Activated naive CD4-positive, alpha-beta T cell treated with anti-CD3 and anti-CD28 coated beads for 36 hours (primary cell): Measurements from ENCODE around the gene SLC25A33. TPM values are rescaled to one million over a fixed set of nuclear protein-coding genes. Genes with fewer than 3 reads are reported as not detected.

Experiments
- CTCF ChIA-PET: fragments of 350-600 bp; sonication (Branson Sonifier 250); formaldehyde crosslinking; loops from one replicate; lab custom pipeline; 2021; ENCODE audit warnings: antibody characterized with exemption; lab: Charles Lee
- DNase-seq: peaks from one replicate; pipeline ENCODE4 v3.0.0-alpha.2; 2020
- H3K27ac Mint-ChIP-seq: one replicate; pipeline ENCODE4 v1.8.0; 2021; ENCODE audit warnings: mild to moderate bottlenecking, mixed read lengths
- H3K27me3 Mint-ChIP-seq: one replicate; pipeline ENCODE4 v1.8.0; 2021; ENCODE audit warnings: low read depth, mixed read lengths
- H3K36me3 Mint-ChIP-seq: one replicate; pipeline ENCODE4 v1.8.0; 2021; ENCODE audit warnings: low read depth, mixed read lengths
- H3K4me1 Mint-ChIP-seq: one replicate; pipeline ENCODE4 v1.8.0; 2021; ENCODE audit warnings: low read depth, mixed read lengths
- H3K4me3 Mint-ChIP-seq: one replicate; pipeline ENCODE4 v1.8.0; 2021; ENCODE audit warnings: mild to moderate bottlenecking, moderate library complexity, mixed read lengths
- H3K9me3 Mint-ChIP-seq: one replicate; pipeline ENCODE4 v1.8.0; 2021; ENCODE audit warnings: mixed read lengths
- intact Hi-C: fragments of 100-400 bp; cut with micrococcal nuclease; formaldehyde crosslinking; loops from one replicate; pipeline ENCODE4 v1.15.1; 2023
- total RNA-seq, 2 experiments: library from RNA; stranded (reverse); gene quantifications; one replicate each; pipeline ENCODE4 v1.2.3, GENCODE V29; 2021

The SLC25A33 gene
- total RNA-seq, 2 experiments from 2014 or later = 4.7 to 5.2 TPM

GRCh38 chr1:9591669-9592509 lies 52.6 kb downstream of the SLC25A33 start:
- peaks cover 39% of the 10 kb centered on the region for H3K4me1 Mint-ChIP-seq
- H3K36me3 Mint-ChIP-seq = peaks cover 2% of the 10 kb centered on the region
- no peak overlapping the region for H3K27ac Mint-ChIP-seq
- H3K27me3 Mint-ChIP-seq = no peaks in the 10 kb centered on the region
- CTCF ChIA-PET = interaction anchor here (0.9 to 1.0 kb wide), 2 partner anchors 23 to 24 kb away, joined by 3 to 4 read pairs; no protein-coding TSS in a partner anchor
- no peak overlapping the region for H3K4me3 Mint-ChIP-seq
- DNase-seq = no peak
- intact Hi-C loops = no loop called here
- no peaks in the 10 kb centered on the region for H3K9me3 Mint-ChIP-seq

- CTCF ChIA-PET = interaction anchor here (0.6 to 1.0 kb wide), 2 partner anchors 23 to 76 kb away, joined by 3 to 6 read pairs; no protein-coding TSS in a partner anchor
- no peak for DNase-seq
- H3K4me3 Mint-ChIP-seq = no peak overlapping the region
- H3K36me3 Mint-ChIP-seq = peaks cover 3% of the 10 kb centered on the region
- H3K27me3 Mint-ChIP-seq = no peaks in the 10 kb centered on the region
- no peak overlapping the region for H3K27ac Mint-ChIP-seq
- peaks cover 39% of the 10 kb centered on the region for H3K4me1 Mint-ChIP-seq
- no peaks in the 10 kb centered on the region for H3K9me3 Mint-ChIP-seq
- intact Hi-C loops = no loop called here
These were observed 53.3 kb downstream of the SLC25A33 start for GRCh38 chr1:9592510-9593075.

GRCh38 chr1:9593147-9593491 lies 53.9 kb downstream of the SLC25A33 start:
- Mint-ChIP-seq H3K4me3 (no peak overlapping the region), H3K9me3 (no peaks in the 10 kb centered on the region), H3K4me1 (peaks cover 38% of the 10 kb centered on the region), H3K27ac (no peak overlapping the region), H3K36me3 (peaks cover 3% of the 10 kb centered on the region), H3K27me3 (no peaks in the 10 kb centered on the region)
- DNase-seq = no peak
- intact Hi-C loops = no loop called here
- CTCF ChIA-PET = interaction anchor here (0.6 kb wide), 1 partner anchor 76 kb away, joined by 6 read pairs; no protein-coding TSS in a partner anchor

- intact Hi-C loops = no loop called here
- peaks cover 36% of the 10 kb centered on the region for H3K4me1 Mint-ChIP-seq
These were observed 54.5 kb downstream of the SLC25A33 start for GRCh38 chr1:9593492-9594465.

GRCh38 chr1:9594471-9595155 lies 55.3 kb downstream of the SLC25A33 start:
- intact Hi-C loops = no loop called here
- H3K36me3 Mint-ChIP-seq = peaks cover 4% of the 10 kb centered on the region
- peaks cover 34% of the 10 kb centered on the region for H3K4me1 Mint-ChIP-seq
- CTCF ChIA-PET = no interaction called here
- no peak overlapping the region for H3K4me3 Mint-ChIP-seq
- H3K9me3 Mint-ChIP-seq = no peaks in the 10 kb centered on the region
- DNase-seq = no peak
- H3K27ac Mint-ChIP-seq = no peak overlapping the region
- no peaks in the 10 kb centered on the region for H3K27me3 Mint-ChIP-seq

More at GRCh38 chr1:9593492-9594465, 54.5 kb downstream of the SLC25A33 start:
- CTCF ChIA-PET = no interaction called here
- H3K4me3 Mint-ChIP-seq = no peak overlapping the region
- H3K9me3 Mint-ChIP-seq = no peaks in the 10 kb centered on the region
- no peak overlapping the region for H3K27ac Mint-ChIP-seq
- DNase-seq = peak; percentile 79
- H3K36me3 Mint-ChIP-seq = peaks cover 4% of the 10 kb centered on the region
- H3K27me3 Mint-ChIP-seq = no peaks in the 10 kb centered on the region

GRCh38 chr1:9595156-9595967 lies 56.1 kb downstream of the SLC25A33 start:
- Mint-ChIP-seq H3K27ac (no peak overlapping the region), H3K4me1 (peaks cover 26% of the 10 kb centered on the region), H3K27me3 (no peaks in the 10 kb centered on the region), H3K36me3 (peaks cover 4% of the 10 kb centered on the region), H3K9me3 (no peaks in the 10 kb centered on the region), H3K4me3 (no peak overlapping the region)
- DNase-seq = no peak
- CTCF ChIA-PET = no interaction called here
- intact Hi-C loops = no loop called here

- H3K27ac Mint-ChIP-seq = no peak overlapping the region
- no peaks in the 10 kb centered on the region for H3K9me3 Mint-ChIP-seq
- no peak overlapping the region for H3K4me3 Mint-ChIP-seq
- peaks cover 4% of the 10 kb centered on the region for H3K36me3 Mint-ChIP-seq
- intact Hi-C loops = no loop called here
- CTCF ChIA-PET = interaction anchor here (0.5 kb wide), 1 partner anchor 15 kb away, joined by 3 read pairs; no protein-coding TSS in a partner anchor
- H3K27me3 Mint-ChIP-seq = no peaks in the 10 kb centered on the region
- DNase-seq = no peak
- H3K4me1 Mint-ChIP-seq = peaks cover 21% of the 10 kb centered on the region
These were observed 56.7 kb downstream of the SLC25A33 start for GRCh38 chr1:9595968-9596340.

- CTCF ChIA-PET = interaction anchor here (0.5 to 0.6 kb wide), 2 partner anchors 16 to 51 kb away, joined by 3 to 5 read pairs; no protein-coding TSS in a partner anchor
- Mint-ChIP-seq H3K4me3 (no peak overlapping the region), H3K36me3 (peaks cover 6% of the 10 kb centered on the region), H3K27me3 (no peaks in the 10 kb centered on the region), H3K27ac (no peak overlapping the region), H3K9me3 (no peaks in the 10 kb centered on the region), H3K4me1 (peaks cover 21% of the 10 kb centered on the region)
- DNase-seq = no peak
- intact Hi-C loops = no loop called here
These were observed 57.3 kb downstream of the SLC25A33 start for GRCh38 chr1:9596415-9597123.

GRCh38 chr1:9597361-9598315 lies 58.4 kb downstream of the SLC25A33 start:
- CTCF ChIA-PET = interaction anchor here (0.6 to 1.5 kb wide), 2 partner anchors 8 to 29 kb away, joined by 3 to 4 read pairs; no protein-coding TSS in a partner anchor
- Mint-ChIP-seq H3K27ac (no peak overlapping the region), H3K9me3 (no peaks in the 10 kb centered on the region), H3K27me3 (no peaks in the 10 kb centered on the region), H3K4me3 (no peak overlapping the region), H3K4me1 (peaks cover 11% of the 10 kb centered on the region), H3K36me3 (peaks cover 7% of the 10 kb centered on the region)
- DNase-seq = no peak
- intact Hi-C loops = no loop called here

- peaks cover 7% of the 10 kb centered on the region for H3K36me3 Mint-ChIP-seq
- no peak for DNase-seq
- CTCF ChIA-PET = interaction anchor here (0.6 to 1.5 kb wide), 2 partner anchors 9 to 29 kb away, joined by 3 to 4 read pairs; no protein-coding TSS in a partner anchor
- H3K27ac Mint-ChIP-seq = no peak overlapping the region
- no peaks in the 10 kb centered on the region for H3K27me3 Mint-ChIP-seq
- H3K4me3 Mint-ChIP-seq = no peak overlapping the region
- intact Hi-C loops = no loop called here
- no peaks in the 10 kb centered on the region for H3K9me3 Mint-ChIP-seq
- peaks cover 4% of the 10 kb centered on the region for H3K4me1 Mint-ChIP-seq
These were observed 59.0 kb downstream of the SLC25A33 start for GRCh38 chr1:9598316-9598700.
